Measurements from ENCODE around the gene PANX3. TPM values are rescaled to one million over a fixed set of nuclear protein-coding genes. Genes with fewer than 3 reads are reported as not detected.

PANX3 gene
- total RNA-seq, 2 donors from 2014 or later = not detected

- no peaks in the 10 kb centered on the region for H3K27me3 ChIP-seq
- H3K4me1 ChIP-seq = no peaks in the 10 kb centered on the region
- TF ChIP-seq CTCF (IDR thresholded peaks at IDR 0.05) = no peak
- no peaks in the 10 kb centered on the region for H3K36me3 ChIP-seq
- H3K9me3 ChIP-seq = no peaks in the 10 kb centered on the region
- H3K4me3 ChIP-seq = no peak overlapping the region
- no peak overlapping the region for H3K27ac ChIP-seq
- DNase-seq (ENCODE audit: low spot score) = no peak
These were observed 5.5 kb upstream of the PANX3 start for GRCh38 chr11:124605719-124606118.

- Histone ChIP-seq H3K9me3 (no peaks in the 10 kb centered on the region), H3K27ac (no peak overlapping the region), H3K4me1 (no peaks in the 10 kb centered on the region), H3K27me3 (no peaks in the 10 kb centered on the region), H3K4me3 (no peak overlapping the region), H3K36me3 (no peaks in the 10 kb centered on the region)
- no peak for DNase-seq (ENCODE audit: low spot score)
- TF ChIP-seq CTCF (IDR thresholded peaks at IDR 0.05) = no peak
These were observed 3.1 kb upstream of the PANX3 start for GRCh38 chr11:124608147-124608546.

- DNase-seq (ENCODE audit: low spot score) = no peak
- no peaks in the 10 kb centered on the region for H3K9me3 ChIP-seq
- H3K27me3 ChIP-seq = no peaks in the 10 kb centered on the region
- H3K27ac ChIP-seq = no peak overlapping the region
- no peaks in the 10 kb centered on the region for H3K36me3 ChIP-seq
- H3K4me1 ChIP-seq = no peaks in the 10 kb centered on the region
- no peak overlapping the region for H3K4me3 ChIP-seq
- TF ChIP-seq CTCF (IDR thresholded peaks at IDR 0.05) = no peak
These were observed 933 bp upstream of the PANX3 start for GRCh38 chr11:124610295-124610694.

- Histone ChIP-seq H3K9me3 (no peaks in the 10 kb centered on the region), H3K27ac (no peak overlapping the region), H3K36me3 (no peaks in the 10 kb centered on the region), H3K4me3 (no peak overlapping the region), H3K4me1 (no peaks in the 10 kb centered on the region), H3K27me3 (no peaks in the 10 kb centered on the region)
- no peak for TF ChIP-seq CTCF (IDR thresholded peaks at IDR 0.05)
- no peak for DNase-seq (ENCODE audit: low spot score)
These were observed 817 bp downstream of the PANX3 start for GRCh38 chr11:124612045-124612444.

- no peak for DNase-seq (ENCODE audit: low spot score)
- Histone ChIP-seq H3K27ac (no peak overlapping the region), H3K9me3 (no peaks in the 10 kb centered on the region), H3K27me3 (no peaks in the 10 kb centered on the region), H3K4me1 (no peaks in the 10 kb centered on the region), H3K36me3 (no peaks in the 10 kb centered on the region), H3K4me3 (no peak overlapping the region)
- TF ChIP-seq CTCF (IDR thresholded peaks at IDR 0.05) = no peak
These were observed 1.5 kb downstream of the PANX3 start for GRCh38 chr11:124612567-124613246.

GRCh38 chr11:124618863-124619262 is 7.6 kb downstream of the PANX3 start:
- H3K4me1 ChIP-seq = peaks cover 0 to 12% of the 10 kb centered on the region in 2 donors
- no peaks in the 10 kb centered on the region for H3K36me3 ChIP-seq
- no peak for TF ChIP-seq CTCF (IDR thresholded peaks at IDR 0.05)
- H3K4me3 ChIP-seq = no peak overlapping the region
- H3K27ac ChIP-seq = no peak overlapping the region
- H3K9me3 ChIP-seq = no peaks in the 10 kb centered on the region
- no peaks in the 10 kb centered on the region for H3K27me3 ChIP-seq
- DNase-seq (ENCODE audit: low spot score) = no peak

All from right atrium auricular region (tissue), 2 donors.